Measurements from ENCODE around the gene FHIT. TPM values are rescaled to one million over a fixed set of nuclear protein-coding genes. Genes with fewer than 3 reads are reported as not detected.

FHIT gene
- total RNA-seq, 1 experiment from 2014 or later, result 20.1 TPM

DNA sequence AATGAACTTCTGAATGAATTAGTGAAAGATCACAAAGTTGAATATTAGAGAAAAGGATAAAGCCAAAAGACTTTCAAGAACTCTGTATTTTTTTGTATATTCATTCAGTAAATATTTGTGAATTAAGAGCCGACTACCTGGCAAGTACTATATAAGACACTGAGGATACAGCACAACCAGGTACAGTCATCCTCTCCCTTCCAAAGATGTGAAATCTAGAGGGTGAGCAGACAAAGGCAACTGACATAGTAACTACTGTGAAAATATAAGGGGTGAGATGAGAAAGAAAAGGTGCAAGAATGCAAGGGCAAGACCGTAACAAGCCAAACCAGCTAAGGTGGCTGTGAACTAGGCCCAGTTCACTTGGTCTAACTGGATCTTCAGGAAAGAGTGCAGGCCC, 1226.9 kb downstream of the FHIT start:
- intact Hi-C loops (cut with micrococcal nuclease), result no loop called here
- no peaks in the 10 kb centered on the region for H3K4me1 Mint-ChIP-seq (ENCODE audit: insufficient read depth, unreplicated experiment)
- ChIA-PET POLR2A (interaction anchor here (0.6 kb wide), 1 partner anchor 9 kb away, joined by 5 read pairs; no protein-coding TSS in a partner anchor), CTCF (no interaction called here)
- no TSS peak for BruUV-seq (replicated peaks)
- no peaks in the 10 kb centered on the region for H3K9me3 Mint-ChIP-seq (ENCODE audit: unreplicated experiment)
- H3K27me3 Mint-ChIP-seq (ENCODE audit: insufficient read depth, unreplicated experiment), result no peaks in the 10 kb centered on the region
- H3K4me3 Mint-ChIP-seq (ENCODE audit: unreplicated experiment), result no peak overlapping the region
- TF ChIP-seq, protein P1, sequence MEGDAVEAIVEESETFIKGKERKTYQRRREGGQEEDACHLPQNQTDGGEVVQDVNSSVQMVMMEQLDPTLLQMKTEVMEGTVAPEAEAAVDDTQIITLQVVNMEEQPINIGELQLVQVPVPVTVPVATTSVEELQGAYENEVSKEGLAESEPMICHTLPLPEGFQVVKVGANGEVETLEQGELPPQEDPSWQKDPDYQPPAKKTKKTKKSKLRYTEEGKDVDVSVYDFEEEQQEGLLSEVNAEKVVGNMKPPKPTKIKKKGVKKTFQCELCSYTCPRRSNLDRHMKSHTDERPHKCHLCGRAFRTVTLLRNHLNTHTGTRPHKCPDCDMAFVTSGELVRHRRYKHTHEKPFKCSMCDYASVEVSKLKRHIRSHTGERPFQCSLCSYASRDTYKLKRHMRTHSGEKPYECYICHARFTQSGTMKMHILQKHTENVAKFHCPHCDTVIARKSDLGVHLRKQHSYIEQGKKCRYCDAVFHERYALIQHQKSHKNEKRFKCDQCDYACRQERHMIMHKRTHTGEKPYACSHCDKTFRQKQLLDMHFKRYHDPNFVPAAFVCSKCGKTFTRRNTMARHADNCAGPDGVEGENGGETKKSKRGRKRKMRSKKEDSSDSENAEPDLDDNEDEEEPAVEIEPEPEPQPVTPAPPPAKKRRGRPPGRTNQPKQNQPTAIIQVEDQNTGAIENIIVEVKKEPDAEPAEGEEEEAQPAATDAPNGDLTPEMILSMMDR (IDR thresholded peaks at IDR 0.05; ENCODE audit: unreplicated experiment), result no peak
- no peaks in the 10 kb centered on the region for H3K36me3 Mint-ChIP-seq (ENCODE audit: insufficient read depth, unreplicated experiment)
- H3K27ac Mint-ChIP-seq (ENCODE audit: low read depth, unreplicated experiment), result no peak overlapping the region
- no peak for DNase-seq (ENCODE audit: unreplicated experiment)

DNA sequence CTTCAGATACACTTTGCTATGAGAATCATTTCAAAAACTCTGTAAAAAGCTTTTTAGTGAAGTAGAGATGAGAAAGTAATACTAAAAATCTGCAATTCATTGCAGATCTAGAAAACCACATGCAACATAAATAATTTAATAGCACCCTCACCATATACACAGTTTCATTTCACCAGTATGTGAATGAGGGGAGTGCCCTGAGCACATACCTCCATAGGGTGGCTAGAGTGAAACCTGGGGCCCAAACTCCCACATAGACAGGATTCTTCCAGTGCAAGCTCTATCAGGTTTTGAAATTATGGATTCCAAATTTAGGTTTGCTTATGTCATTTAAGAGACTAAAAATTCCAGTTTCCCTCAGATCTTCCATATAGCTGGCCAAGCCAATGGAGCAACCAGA, 1228.1 kb downstream of the FHIT start:
- H3K4me1 Mint-ChIP-seq (ENCODE audit: insufficient read depth, unreplicated experiment), result no peaks in the 10 kb centered on the region
- ChIA-PET POLR2A (interaction anchor here (0.6 kb wide), 1 partner anchor 766 kb away, joined by 4 read pairs; no protein-coding TSS in a partner anchor), CTCF (interaction anchor here (0.6 to 1.3 kb wide), 2 partner anchors 14 to 108 kb away, joined by 3 to 6 read pairs; no protein-coding TSS in a partner anchor)
- intact Hi-C loops (cut with micrococcal nuclease), result no loop called here
- no peaks in the 10 kb centered on the region for H3K9me3 Mint-ChIP-seq (ENCODE audit: unreplicated experiment)
- H3K36me3 Mint-ChIP-seq (ENCODE audit: insufficient read depth, unreplicated experiment), result no peaks in the 10 kb centered on the region
- DNase-seq (ENCODE audit: unreplicated experiment), result no peak
- no peak overlapping the region for H3K4me3 Mint-ChIP-seq (ENCODE audit: unreplicated experiment)
- H3K27me3 Mint-ChIP-seq (ENCODE audit: insufficient read depth, unreplicated experiment), result no peaks in the 10 kb centered on the region
- TF ChIP-seq, protein P1 (IDR thresholded peaks at IDR 0.05; ENCODE audit: unreplicated experiment), result no peak
- no TSS peak for BruUV-seq (replicated peaks)
- H3K27ac Mint-ChIP-seq (ENCODE audit: low read depth, unreplicated experiment), result no peak overlapping the region

GRCh38 chr3:60017631-60018030, 1233.6 kb downstream of the FHIT start:
- Mint-ChIP-seq H3K27ac (ENCODE audit: low read depth, unreplicated experiment) (no peak overlapping the region), H3K27me3 (ENCODE audit: insufficient read depth, unreplicated experiment) (no peaks in the 10 kb centered on the region), H3K4me3 (ENCODE audit: unreplicated experiment) (no peak overlapping the region), H3K36me3 (ENCODE audit: insufficient read depth, unreplicated experiment) (no peaks in the 10 kb centered on the region), H3K9me3 (ENCODE audit: unreplicated experiment) (no peaks in the 10 kb centered on the region), H3K4me1 (ENCODE audit: insufficient read depth, unreplicated experiment) (peaks cover 20% of the 10 kb centered on the region)
- TF ChIP-seq, protein P1 (IDR thresholded peaks at IDR 0.05; ENCODE audit: unreplicated experiment), result no peak
- BruUV-seq (replicated peaks), result no TSS peak
- DNase-seq (ENCODE audit: unreplicated experiment), result peak; percentile 56
- POLR2A ChIA-PET, result no interaction called here
- CTCF ChIA-PET, result interaction anchor here (0.6 kb wide), 1 partner anchor 398 kb away, joined by 3 read pairs; no protein-coding TSS in a partner anchor
- intact Hi-C loops (cut with micrococcal nuclease), result no loop called here

- Mint-ChIP-seq H3K27ac (ENCODE audit: low read depth, unreplicated experiment) (no peak overlapping the region), H3K9me3 (ENCODE audit: unreplicated experiment) (no peaks in the 10 kb centered on the region), H3K4me1 (ENCODE audit: insufficient read depth, unreplicated experiment) (peaks cover 20% of the 10 kb centered on the region), H3K4me3 (ENCODE audit: unreplicated experiment) (no peak overlapping the region), H3K36me3 (ENCODE audit: insufficient read depth, unreplicated experiment) (no peaks in the 10 kb centered on the region), H3K27me3 (ENCODE audit: insufficient read depth, unreplicated experiment) (no peaks in the 10 kb centered on the region)
- intact Hi-C loops (cut with micrococcal nuclease), result no loop called here
- no TSS peak for BruUV-seq (replicated peaks)
- TF ChIP-seq, protein P1 (IDR thresholded peaks at IDR 0.05; ENCODE audit: unreplicated experiment), result no peak
- DNase-seq (ENCODE audit: unreplicated experiment), result no peak
- ChIA-PET CTCF (interaction anchor here (0.6 kb wide), 1 partner anchor 10 kb away, joined by 4 read pairs; no protein-coding TSS in a partner anchor), POLR2A (interaction anchor here (0.6 kb wide), 2 partner anchors 9 to 104 kb away, joined by 3 to 5 read pairs; no protein-coding TSS in a partner anchor)
Observed at GRCh38 chr3:60015032-60015705, 1236.1 kb downstream of the FHIT start.

Data from MCF 10A (cell line).